Fibroblast of mammary gland (primary cell): ENCODE results near the gene ACO2.

Experiments used
- DNase-seq: peaks from one replicate; pipeline ENCODE4 v3.0.0-alpha.2; 2010; ENCODE audit warnings: low read depth
- H3K4me3 ChIP-seq: 2 replicates; pipeline ENCODE4 v1.5.1; 2011; ENCODE audit warnings: low read depth, mild to moderate bottlenecking, low read length, moderate library complexity; ENCODE audit not compliant: control insufficient read depth
- CTCF ChIP-seq: conservative IDR thresholded peaks from 2 replicates; pipeline ENCODE4 v1.5.1; 2011; ENCODE audit warnings: low read depth, low read length, inconsistent platforms; ENCODE audit not compliant: control insufficient read depth, insufficient read depth

Gene ACO2

DNA sequence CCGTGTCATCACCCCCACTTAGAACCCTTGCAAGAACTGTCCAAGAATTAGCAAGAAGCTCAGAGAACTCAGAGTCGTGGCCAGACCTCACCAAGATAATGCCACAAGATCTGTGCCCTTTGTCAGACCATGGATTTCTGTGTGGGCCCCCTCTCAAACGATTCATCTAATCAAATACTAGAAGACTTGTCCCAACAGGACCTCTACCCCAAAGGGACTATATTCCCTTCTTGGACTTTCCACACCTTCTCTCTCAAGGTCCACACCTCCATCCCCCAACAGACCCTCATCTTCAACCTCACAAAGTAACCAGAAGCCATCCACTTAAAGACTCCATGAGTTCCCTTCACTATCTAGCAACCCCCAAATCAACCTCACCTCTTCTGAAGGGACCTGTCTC lies 72.6 kb downstream of the ACO2 start:
- H3K4me3 ChIP-seq, result no peak overlapping the region
- DNase-seq, result no peak
- no peak for TF ChIP-seq CTCF

DNA sequence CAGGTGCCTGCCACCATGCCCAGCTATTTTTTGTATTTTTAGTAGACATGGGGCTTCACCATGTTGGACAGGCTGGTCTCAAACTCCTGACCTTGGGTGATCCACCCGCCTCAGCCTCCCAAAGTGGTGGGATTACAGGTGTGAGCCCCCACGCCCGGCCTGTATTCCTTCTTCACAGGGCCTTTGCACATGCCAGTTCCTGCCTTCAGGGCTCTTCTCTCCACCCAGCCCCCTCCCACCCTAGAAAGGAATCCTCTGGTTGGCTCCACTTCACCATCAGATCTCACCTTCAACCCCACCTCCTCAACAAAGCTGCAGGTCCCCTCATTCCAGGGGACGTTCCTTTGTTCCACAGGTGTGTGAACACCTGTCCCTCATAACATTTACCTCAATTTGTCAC lies 73.3 kb downstream of the ACO2 start:
- no peak for DNase-seq
- TF ChIP-seq CTCF, result no peak
- H3K4me3 ChIP-seq, result no peak overlapping the region

GRCh38 chr22:41543854-41544670 lies 75.1 kb downstream of the ACO2 start, which contains the start of gene POLR3H:
Gene POLR3H (minus strand): TSS chr22:41544470. CDS start chr22:41544101, 369 bp downstream.
- peak; percentile 35 for TF ChIP-seq CTCF
- DNase-seq, result peak; percentile 94
- peak within 1 kb of the TSS; percentile 84 for H3K4me3 ChIP-seq

- TF ChIP-seq CTCF, result no peak
- no peak for DNase-seq
These were observed 76.0 kb downstream of the ACO2 start for GRCh38 chr22:41544671-41545476.

GRCh38 chr22:41548830-41549211 lies 79.9 kb downstream of the ACO2 start:
- no peak for DNase-seq
- TF ChIP-seq CTCF, result no peak
- H3K4me3 ChIP-seq, result no peak overlapping the region

More at GRCh38 chr22:41544671-41545476, 76.0 kb downstream of the ACO2 start:
- peak overlapping the region; percentile 42 for H3K4me3 ChIP-seq

DNA sequence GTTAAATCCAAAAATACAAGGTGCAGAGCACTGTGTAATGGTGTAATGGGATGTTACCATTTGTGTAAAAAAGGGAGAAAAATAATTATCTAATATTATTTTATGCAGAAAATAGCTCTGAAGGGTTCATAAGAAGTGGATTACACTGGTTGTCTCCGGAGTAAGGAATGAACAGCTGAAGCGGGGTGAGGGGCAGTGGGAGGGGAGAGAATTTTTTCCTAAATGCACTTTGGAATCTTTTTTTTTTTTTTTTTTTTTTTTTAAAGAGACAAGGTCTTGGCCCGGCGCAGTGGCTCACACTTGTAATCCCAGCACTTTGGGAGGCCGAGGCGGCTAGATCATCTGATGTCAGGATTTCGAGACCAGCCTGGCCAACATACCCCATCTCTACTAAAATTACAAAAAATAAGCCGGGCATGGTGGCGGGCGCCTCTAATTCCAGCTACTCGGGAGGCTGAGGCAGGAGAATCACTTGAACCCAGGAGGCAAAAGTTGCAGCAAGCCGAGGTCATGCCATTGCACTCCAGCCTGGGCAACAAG lies 82.1 kb downstream of the ACO2 start:
- DNase-seq, result no peak
- no peak overlapping the region for H3K4me3 ChIP-seq
- no peak for TF ChIP-seq CTCF
